ENCODE results near the gene TMEM50A.
"Not testable (repeated sequence)": the region's sequence is repeated elsewhere in the genome, so short reads cannot be mapped to it uniquely, and the experiment has no call there.

GRCh38 chr1:25398079-25398478, 59.9 kb downstream of the TMEM50A start:
- TF ChIP-seq, protein P1, sequence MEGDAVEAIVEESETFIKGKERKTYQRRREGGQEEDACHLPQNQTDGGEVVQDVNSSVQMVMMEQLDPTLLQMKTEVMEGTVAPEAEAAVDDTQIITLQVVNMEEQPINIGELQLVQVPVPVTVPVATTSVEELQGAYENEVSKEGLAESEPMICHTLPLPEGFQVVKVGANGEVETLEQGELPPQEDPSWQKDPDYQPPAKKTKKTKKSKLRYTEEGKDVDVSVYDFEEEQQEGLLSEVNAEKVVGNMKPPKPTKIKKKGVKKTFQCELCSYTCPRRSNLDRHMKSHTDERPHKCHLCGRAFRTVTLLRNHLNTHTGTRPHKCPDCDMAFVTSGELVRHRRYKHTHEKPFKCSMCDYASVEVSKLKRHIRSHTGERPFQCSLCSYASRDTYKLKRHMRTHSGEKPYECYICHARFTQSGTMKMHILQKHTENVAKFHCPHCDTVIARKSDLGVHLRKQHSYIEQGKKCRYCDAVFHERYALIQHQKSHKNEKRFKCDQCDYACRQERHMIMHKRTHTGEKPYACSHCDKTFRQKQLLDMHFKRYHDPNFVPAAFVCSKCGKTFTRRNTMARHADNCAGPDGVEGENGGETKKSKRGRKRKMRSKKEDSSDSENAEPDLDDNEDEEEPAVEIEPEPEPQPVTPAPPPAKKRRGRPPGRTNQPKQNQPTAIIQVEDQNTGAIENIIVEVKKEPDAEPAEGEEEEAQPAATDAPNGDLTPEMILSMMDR (IDR thresholded peaks at IDR 0.05) = not testable (repeated sequence)
- TF ChIP-seq EZH2 (IDR thresholded peaks at IDR 0.05; ENCODE audit: borderline replicate concordance, insufficient read depth, low read depth, low read length, poor library complexity, severe bottlenecking) = not testable (repeated sequence)
